ENCODE results near the gene CREB3L2. TPM values are rescaled to one million over a fixed set of nuclear protein-coding genes. Genes with fewer than 3 reads are reported as not detected.

The CREB3L2 gene
- total and polyA plus RNA-seq, 8 donors: 6.6 to 38.4 (median 32.2) TPM

DNA sequence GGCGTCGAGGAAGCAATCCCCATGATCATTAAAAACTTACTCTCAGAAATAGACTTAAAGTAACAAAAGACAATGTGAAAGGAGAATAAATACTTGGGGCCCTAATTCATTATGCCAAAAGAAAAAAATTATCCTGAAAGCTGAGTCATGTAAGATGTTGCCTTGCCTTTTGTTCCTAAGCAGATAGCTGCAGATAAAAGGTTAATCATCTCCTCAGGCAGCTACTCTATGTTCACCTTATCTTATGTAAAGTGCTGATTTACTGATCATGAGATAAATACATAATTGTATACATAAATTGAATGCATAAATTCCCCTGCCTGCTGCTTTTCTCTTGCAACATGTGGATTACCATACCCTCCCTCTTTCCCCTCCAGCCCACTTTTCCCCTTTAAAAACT, 28.1 kb upstream of the CREB3L2 start:
- TF ChIP-seq, protein P1, sequence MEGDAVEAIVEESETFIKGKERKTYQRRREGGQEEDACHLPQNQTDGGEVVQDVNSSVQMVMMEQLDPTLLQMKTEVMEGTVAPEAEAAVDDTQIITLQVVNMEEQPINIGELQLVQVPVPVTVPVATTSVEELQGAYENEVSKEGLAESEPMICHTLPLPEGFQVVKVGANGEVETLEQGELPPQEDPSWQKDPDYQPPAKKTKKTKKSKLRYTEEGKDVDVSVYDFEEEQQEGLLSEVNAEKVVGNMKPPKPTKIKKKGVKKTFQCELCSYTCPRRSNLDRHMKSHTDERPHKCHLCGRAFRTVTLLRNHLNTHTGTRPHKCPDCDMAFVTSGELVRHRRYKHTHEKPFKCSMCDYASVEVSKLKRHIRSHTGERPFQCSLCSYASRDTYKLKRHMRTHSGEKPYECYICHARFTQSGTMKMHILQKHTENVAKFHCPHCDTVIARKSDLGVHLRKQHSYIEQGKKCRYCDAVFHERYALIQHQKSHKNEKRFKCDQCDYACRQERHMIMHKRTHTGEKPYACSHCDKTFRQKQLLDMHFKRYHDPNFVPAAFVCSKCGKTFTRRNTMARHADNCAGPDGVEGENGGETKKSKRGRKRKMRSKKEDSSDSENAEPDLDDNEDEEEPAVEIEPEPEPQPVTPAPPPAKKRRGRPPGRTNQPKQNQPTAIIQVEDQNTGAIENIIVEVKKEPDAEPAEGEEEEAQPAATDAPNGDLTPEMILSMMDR (IDR thresholded peaks at IDR 0.05): no peak
- Histone ChIP-seq H3K36me3 (no peaks in the 10 kb centered on the region), H3K4me3 (no peak overlapping the region), H3K27me3 (no peaks in the 10 kb centered on the region), H3K4me1 (no peaks in the 10 kb centered on the region), H3K27ac (no peak overlapping the region), H3K9me3 (no peaks in the 10 kb centered on the region)
- FAIRE-seq (no peak), ATAC-seq (no peak), DNase-seq (no peak)
- WGBS, 2 donors: 74 to 75% methylated on average over 2 of the region's 2 CpGs
- intact Hi-C loops (cut with DNase I): no loop called here

DNA sequence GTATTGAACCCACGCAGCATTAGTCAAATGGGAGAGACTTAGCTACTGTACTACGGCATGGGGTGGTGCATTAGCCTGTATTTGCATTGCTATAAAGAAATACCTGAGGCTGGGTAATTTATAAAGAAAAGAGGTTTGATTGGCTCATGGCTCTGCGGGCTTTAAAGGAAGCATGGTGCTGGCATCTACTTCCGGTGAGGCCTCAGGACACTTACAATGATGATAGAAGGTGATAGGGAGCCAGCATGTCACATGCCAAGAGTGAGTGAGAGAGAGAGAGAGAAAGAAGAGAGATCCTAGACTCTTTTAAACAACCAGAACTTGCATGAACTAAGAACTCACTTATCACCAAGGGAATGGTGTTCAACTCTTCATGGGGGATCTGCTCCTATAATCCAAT, 27.2 kb upstream of the CREB3L2 start:
- Histone ChIP-seq H3K4me1 (no peaks in the 10 kb centered on the region), H3K27me3 (no peaks in the 10 kb centered on the region), H3K27ac (no peak overlapping the region), H3K9me3 (no peaks in the 10 kb centered on the region), H3K36me3 (no peaks in the 10 kb centered on the region), H3K4me3 (no peak overlapping the region)
- WGBS, 2 donors: 86 to 87% methylated on average over 4 of the region's 4 CpGs
- no peak for DNase-seq
- TF ChIP-seq, protein P1 (IDR thresholded peaks at IDR 0.05): no peak
- ATAC-seq: no peak
- no peak for FAIRE-seq
- intact Hi-C loops (cut with DNase I): no loop called here

DNA sequence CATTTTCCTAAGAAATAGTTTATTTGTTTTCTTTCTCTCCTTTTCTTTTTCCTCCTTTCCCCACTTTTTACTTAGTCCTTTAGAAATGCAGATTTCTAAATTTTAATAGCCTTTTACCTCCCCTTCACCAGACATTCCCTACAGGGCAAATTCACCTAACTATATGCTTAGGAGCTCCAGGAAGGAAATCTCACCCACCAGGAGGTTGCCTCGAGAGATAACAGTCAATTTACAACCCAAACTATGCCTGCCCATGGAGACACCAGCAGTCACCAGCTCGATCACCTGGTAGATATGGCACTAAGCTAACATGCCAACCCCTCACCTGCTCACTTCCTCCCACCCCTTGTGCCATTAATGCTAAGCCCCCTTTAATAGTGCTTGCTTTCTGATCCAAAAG, 25.2 kb upstream of the CREB3L2 start:
- Histone ChIP-seq H3K4me1 (no peaks in the 10 kb centered on the region), H3K4me3 (no peak overlapping the region), H3K9me3 (no peaks in the 10 kb centered on the region), H3K36me3 (no peaks in the 10 kb centered on the region), H3K27ac (no peak overlapping the region), H3K27me3 (no peaks in the 10 kb centered on the region)
- WGBS, 2 donors: 32 to 34% methylated on average over 2 of the region's 2 CpGs
- DNase-seq (no peak), ATAC-seq (no peak), FAIRE-seq (no peak)
- TF ChIP-seq, protein P1 (IDR thresholded peaks at IDR 0.05): no peak
- intact Hi-C loops (cut with DNase I): no loop called here

DNA sequence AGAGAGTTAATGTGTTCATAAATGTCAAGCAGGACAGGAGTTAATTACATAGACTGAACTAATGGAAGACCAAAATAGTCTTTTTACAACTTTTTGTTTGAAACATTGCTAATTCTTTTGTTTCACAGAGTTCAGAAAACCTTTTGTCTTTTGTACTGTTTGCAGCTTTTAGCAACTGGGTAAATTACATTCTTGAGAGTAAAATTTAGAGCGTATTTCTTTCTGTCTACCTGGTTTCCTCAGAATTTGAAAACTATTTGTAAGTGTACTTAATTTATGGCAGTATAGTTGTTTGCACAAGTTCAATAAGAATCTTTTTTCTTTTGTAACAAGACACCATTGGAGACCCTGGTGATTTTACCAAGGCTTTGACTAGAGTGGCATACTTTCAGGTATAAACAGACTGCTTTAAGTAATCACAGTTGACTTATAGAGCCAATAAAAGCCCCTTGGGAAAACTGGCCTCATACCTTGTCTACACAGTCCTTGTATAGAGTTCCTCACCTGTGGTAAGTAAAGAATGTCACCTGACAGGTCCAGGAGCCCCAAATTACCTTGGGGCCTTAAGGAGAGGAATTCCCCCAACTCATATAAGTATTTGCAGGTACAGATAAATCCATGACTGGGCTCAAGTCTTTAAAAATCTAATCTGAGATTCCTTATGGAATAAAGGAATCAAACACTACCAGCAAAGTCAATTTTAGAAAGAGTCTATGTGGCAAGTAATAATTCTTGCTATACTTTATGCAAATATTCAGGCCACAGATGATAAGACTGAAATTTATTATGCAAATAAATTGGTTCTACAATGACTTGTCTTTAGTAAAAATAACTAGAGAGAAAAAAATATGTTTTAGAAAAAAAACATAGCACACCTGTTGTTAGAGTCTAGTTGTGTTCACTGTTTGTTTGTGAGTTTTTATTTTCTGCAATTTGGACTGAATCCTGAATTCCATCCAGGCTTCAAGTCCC, 23.6 kb upstream of the CREB3L2 start:
- FAIRE-seq (no peak), ATAC-seq (no peak), DNase-seq (no peak)
- Histone ChIP-seq H3K27me3 (no peaks in the 10 kb centered on the region), H3K4me1 (no peaks in the 10 kb centered on the region), H3K4me3 (no peak overlapping the region), H3K36me3 (no peaks in the 10 kb centered on the region), H3K27ac (no peak overlapping the region), H3K9me3 (no peaks in the 10 kb centered on the region)
- intact Hi-C loops (cut with DNase I): no loop called here
- WGBS, 2 donors: 96 to 97% methylated on average over 1 of the region's 1 CpG
- TF ChIP-seq, protein P1 (IDR thresholded peaks at IDR 0.05): no peak

DNA sequence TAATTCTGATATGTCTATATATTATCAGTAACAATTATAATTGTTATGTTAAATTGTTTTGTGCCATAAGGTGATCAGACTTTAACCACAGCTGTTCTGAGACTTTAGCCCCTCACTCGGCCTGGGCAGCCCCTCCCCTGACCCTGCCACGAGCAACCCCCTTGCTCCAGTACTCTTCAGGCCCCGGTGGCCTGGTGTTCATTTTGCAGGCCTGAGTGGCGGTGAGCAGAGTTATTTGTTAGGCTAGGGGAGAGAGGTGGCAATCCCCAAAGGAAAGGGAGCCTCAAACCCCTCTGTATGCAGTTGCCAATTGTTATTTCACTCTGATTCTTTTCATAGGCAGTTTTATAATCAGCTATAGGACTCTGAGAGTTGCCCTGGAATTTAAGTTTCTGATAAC, 22.9 kb upstream of the CREB3L2 start:
- Histone ChIP-seq H3K9me3 (no peaks in the 10 kb centered on the region), H3K36me3 (no peaks in the 10 kb centered on the region), H3K4me3 (no peak overlapping the region), H3K27ac (no peak overlapping the region), H3K4me1 (no peaks in the 10 kb centered on the region), H3K27me3 (no peaks in the 10 kb centered on the region)
- WGBS, 2 donors: 82 to 96% methylated on average over 4 of the region's 4 CpGs
- ATAC-seq: no peak
- intact Hi-C loops (cut with DNase I): no loop called here
- no peak for DNase-seq
- no peak for FAIRE-seq
- TF ChIP-seq, protein P1 (IDR thresholded peaks at IDR 0.05): no peak
